ENCODE measurements around the gene CCDC138. TPM values are rescaled to one million over a fixed set of nuclear protein-coding genes. Genes with fewer than 3 reads are reported as not detected.

CCDC138 gene
- total RNA-seq, 1 donor from 2014 or later = 4.5 TPM

GRCh38 chr2:108923736-108924579 lies 137.4 kb downstream of the CCDC138 start:
- Histone ChIP-seq H3K27ac (no peak overlapping the region), H3K27me3 (ENCODE audit: low read depth) (no peaks in the 10 kb centered on the region), H3K36me3 (no peaks in the 10 kb centered on the region), H3K4me3 (no peak overlapping the region), H3K9me3 (no peaks in the 10 kb centered on the region), H3K4me1 (no peaks in the 10 kb centered on the region)
- no peak for TF ChIP-seq CTCF (IDR thresholded peaks at IDR 0.05)
- ATAC-seq = no peak
- intact Hi-C loops (cut with DNase I) = no loop called here
- no peak for DNase-seq

DNA sequence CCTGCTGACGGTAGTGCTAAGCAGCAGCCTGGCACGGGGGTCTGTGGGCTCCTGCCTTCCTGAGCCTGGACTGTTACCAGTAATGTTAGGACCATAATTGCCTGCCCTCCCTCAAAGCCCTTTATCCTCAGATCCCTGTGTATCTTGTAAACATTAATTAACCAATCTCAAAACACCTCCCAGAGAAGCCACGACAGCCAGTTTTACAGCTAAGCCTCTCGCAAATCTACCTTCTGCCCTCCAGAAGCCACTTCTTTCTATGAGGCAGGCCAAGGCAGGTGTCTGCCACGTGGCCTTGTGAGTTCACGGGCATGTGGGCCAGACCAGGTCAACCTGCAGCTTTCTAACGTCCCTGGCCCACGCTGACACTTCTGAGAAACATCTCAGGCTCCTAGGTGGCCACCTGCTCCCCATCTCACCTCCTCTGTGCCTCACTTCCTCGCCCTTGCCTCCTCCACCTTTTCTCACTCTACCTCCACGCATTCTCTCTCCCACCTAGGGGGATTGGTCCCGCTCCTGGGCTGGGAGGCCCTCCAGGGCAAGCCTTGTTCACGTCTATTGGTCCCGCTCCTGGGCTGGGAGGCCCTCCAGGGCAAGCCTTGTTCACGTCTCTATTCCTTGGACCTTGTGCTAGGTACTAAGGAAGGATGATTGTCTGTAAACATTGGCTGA lies 138.1 kb downstream of the CCDC138 start:
- intact Hi-C loops (cut with DNase I) = no loop called here
- TF ChIP-seq CTCF (IDR thresholded peaks at IDR 0.05) = no peak
- Histone ChIP-seq H3K36me3 (no peaks in the 10 kb centered on the region), H3K27me3 (ENCODE audit: low read depth) (no peaks in the 10 kb centered on the region), H3K27ac (no peak overlapping the region), H3K4me1 (no peaks in the 10 kb centered on the region), H3K9me3 (no peaks in the 10 kb centered on the region), H3K4me3 (no peak overlapping the region)
- DNase-seq = no peak
- ATAC-seq = no peak

- no peak for TF ChIP-seq CTCF (IDR thresholded peaks at IDR 0.05)
- no peak for DNase-seq
- H3K9me3 ChIP-seq = no peaks in the 10 kb centered on the region
- no peak overlapping the region for H3K27ac ChIP-seq
- H3K4me1 ChIP-seq = no peaks in the 10 kb centered on the region
- H3K4me3 ChIP-seq = no peak overlapping the region
- intact Hi-C loops (cut with DNase I) = no loop called here
- H3K36me3 ChIP-seq = no peaks in the 10 kb centered on the region
- ATAC-seq = no peak
- H3K27me3 ChIP-seq (ENCODE audit: low read depth) = no peaks in the 10 kb centered on the region
Observed at GRCh38 chr2:108925286-108925685, 138.7 kb downstream of the CCDC138 start.

- no peak overlapping the region for H3K27ac ChIP-seq
- no peaks in the 10 kb centered on the region for H3K9me3 ChIP-seq
- no peak for ATAC-seq
- no peaks in the 10 kb centered on the region for H3K27me3 ChIP-seq (ENCODE audit: low read depth)
- H3K36me3 ChIP-seq = no peaks in the 10 kb centered on the region
- DNase-seq = no peak
- intact Hi-C loops (cut with DNase I) = no loop called here
- H3K4me1 ChIP-seq = no peaks in the 10 kb centered on the region
- no peak for TF ChIP-seq CTCF (IDR thresholded peaks at IDR 0.05)
- H3K4me3 ChIP-seq = no peak overlapping the region
Observed at GRCh38 chr2:108925735-108926134, 139.2 kb downstream of the CCDC138 start.

Other genes starting within 250 kb of the CCDC138 start
- gene RANBP2, start 67.3 kb upstream of the CCDC138 start, total RNA-seq = 72.5 TPM
- 0.12 TPM for gene EDAR, start 202.4 kb downstream of the CCDC138 start, total RNA-seq